ENCODE data around the gene ARSI.

The ARSI gene

DNA sequence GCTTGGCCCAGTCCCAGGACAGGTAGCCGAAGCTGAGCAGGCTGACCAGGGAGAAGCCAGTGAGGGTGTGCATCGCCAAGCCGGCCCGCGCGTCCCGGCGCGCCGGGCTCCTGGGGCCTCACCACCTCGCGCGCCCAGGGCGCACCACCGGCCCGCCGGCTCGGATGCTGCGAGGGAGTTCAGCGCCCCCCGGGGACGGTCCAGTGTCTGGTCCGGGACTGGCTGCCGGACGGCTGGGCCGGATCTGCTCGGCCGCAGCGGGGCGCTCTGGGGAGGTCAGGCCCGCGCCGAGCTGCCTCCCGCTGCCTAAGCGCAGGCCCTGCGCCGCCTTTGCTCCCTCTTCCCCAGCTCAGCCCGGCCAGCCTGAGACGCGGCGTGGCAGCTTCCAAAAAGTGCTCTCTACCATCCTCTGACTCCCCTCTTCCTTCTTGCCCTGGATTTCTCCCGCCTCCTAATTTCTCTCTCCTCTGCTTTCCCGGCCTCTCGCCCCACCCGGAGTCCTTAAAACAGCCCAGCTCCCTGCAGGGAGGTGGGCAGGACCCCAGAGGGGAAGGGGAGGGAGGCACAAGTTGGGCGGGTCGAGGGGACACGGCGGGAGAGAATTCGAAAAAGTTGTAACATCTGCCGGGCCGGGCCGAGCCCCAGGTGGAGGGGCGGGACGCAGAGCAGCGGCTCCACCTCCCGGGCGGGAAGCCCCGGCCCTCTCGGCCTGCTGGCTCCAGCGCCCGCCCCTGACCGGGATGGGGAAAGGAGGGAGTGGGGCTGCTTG lies at the start of gene ARSI:
TSS of gene ARSI (minus strand) at position 605 of the 769 bp plus-strand sequence. CDS start at position 73, 532 bp downstream.
- H3K27me3 Mint-ChIP-seq: peaks cover 16% of the 10 kb centered on the region
- no peaks in the 10 kb centered on the region for H3K4me1 Mint-ChIP-seq
- H3K9me3 Mint-ChIP-seq: no peaks in the 10 kb centered on the region
- H3K4me3 Mint-ChIP-seq: no peak within 1 kb of the TSS
- no peak within 1 kb of the TSS for H3K27ac Mint-ChIP-seq
- H3K36me3 Mint-ChIP-seq: no peaks in the 10 kb centered on the region

DNA sequence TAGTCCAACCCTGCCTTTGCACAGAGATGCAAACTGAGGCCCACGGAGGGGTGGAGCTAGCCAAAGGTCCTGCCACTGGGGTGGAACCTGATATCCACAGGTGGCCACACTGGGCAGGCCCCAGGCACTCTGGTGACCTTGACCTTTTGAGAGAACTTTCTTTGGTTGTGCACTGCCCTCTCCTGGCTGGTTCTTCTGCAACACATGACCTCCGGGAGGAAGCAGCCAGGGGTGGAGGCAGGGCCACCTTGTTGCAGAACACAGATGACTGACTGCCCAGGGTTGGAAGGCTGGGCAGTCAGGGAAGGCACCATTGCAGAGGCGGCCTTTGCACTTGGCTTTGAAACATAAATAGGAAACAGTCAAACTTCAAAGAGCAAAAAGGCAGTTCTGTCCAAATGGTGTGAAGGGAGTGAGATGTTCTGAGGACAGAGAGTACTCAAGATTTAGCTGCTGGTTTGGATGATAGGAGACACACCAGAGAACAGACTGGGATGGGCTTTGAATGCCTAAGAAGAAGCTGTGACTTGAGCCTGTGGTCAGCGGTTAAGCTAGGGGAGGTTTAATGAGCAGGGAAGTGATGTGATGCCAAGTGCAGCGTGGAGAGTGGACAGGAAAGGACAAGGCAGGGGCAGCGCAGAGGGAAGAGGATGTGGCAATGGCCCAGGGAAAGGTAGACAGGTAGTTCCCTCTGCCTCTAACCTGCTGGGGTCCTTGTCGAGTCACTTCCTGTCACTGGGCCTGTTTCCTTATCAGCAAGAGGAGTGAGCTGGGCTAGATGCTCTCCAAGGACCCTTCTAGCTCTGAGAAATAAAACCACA lies 48.0 kb upstream of the ARSI start:
- H3K36me3 Mint-ChIP-seq: no peaks in the 10 kb centered on the region
- no peak overlapping the region for H3K4me3 Mint-ChIP-seq
- H3K9me3 Mint-ChIP-seq: no peaks in the 10 kb centered on the region
- peak overlapping the region; percentile 91 for H3K27ac Mint-ChIP-seq
- H3K4me1 Mint-ChIP-seq: peaks cover 14% of the 10 kb centered on the region
- H3K27me3 Mint-ChIP-seq: no peaks in the 10 kb centered on the region

DNA sequence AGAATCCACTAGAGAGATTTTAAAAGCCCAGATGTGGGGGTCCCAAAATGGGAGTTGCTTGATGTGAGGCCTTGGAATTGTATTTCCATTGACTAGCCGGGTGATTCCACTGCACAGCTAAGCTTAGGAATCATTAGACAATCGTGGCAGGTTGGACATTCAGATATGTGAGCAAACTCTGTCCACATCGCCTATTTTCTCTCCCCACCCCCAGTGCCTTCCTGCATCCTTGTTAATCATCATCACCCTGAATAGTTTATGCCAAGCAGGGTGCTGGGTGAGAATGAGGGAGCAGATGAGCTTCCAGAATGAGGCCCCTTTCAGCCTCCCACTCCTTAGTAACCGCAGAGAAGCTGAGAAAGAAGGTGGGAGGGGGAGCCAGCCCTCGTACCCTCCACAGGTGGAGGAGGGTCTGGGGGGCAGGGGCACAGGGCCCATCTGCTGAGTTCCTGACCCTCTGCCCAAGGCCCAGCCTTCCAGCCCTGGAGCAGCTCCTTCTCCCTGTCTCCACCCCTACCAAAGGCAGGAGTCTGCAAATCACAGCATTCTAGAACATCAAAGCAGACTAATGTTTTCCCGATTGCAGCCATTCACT lies 47.1 kb upstream of the ARSI start:
- no peak overlapping the region for H3K27ac Mint-ChIP-seq
- no peaks in the 10 kb centered on the region for H3K9me3 Mint-ChIP-seq
- no peak overlapping the region for H3K4me3 Mint-ChIP-seq
- H3K27me3 Mint-ChIP-seq: no peaks in the 10 kb centered on the region
- H3K36me3 Mint-ChIP-seq: no peaks in the 10 kb centered on the region
- H3K4me1 Mint-ChIP-seq: peaks cover 14% of the 10 kb centered on the region

DNA sequence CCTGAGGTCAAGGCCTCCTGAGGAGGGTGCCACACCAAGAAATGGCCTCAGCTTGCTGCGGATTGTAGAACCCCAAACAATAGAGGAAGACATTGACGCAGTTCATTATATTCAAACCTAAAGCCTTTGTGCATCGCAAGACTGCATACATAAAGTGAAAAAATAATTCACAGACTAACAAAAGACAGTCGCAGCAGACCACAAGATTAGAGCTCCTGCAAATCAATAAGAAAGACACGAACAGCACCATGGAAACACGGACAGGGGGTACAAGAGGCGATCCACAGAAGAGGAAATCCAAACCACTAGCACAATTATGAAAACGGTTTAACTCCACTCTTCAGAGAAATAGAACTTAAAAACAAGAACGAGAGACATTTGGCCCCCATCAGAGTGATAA lies 44.7 kb upstream of the ARSI start:
- H3K27me3 Mint-ChIP-seq: no peaks in the 10 kb centered on the region
- no peak overlapping the region for H3K27ac Mint-ChIP-seq
- H3K4me1 Mint-ChIP-seq: peaks cover 14% of the 10 kb centered on the region
- H3K36me3 Mint-ChIP-seq: no peaks in the 10 kb centered on the region
- no peak overlapping the region for H3K4me3 Mint-ChIP-seq
- no peaks in the 10 kb centered on the region for H3K9me3 Mint-ChIP-seq

- no peaks in the 10 kb centered on the region for H3K36me3 Mint-ChIP-seq
- H3K4me3 Mint-ChIP-seq: no peak overlapping the region
- H3K27me3 Mint-ChIP-seq: no peaks in the 10 kb centered on the region
- no peak overlapping the region for H3K27ac Mint-ChIP-seq
- H3K9me3 Mint-ChIP-seq: no peaks in the 10 kb centered on the region
- peaks cover 14% of the 10 kb centered on the region for H3K4me1 Mint-ChIP-seq
Measured at GRCh38 chr5:150347003-150347402, 44.3 kb upstream of the ARSI start.

- Mint-ChIP-seq H3K27me3 (no peaks in the 10 kb centered on the region), H3K4me3 (no peak overlapping the region), H3K4me1 (peaks cover 13% of the 10 kb centered on the region), H3K9me3 (no peaks in the 10 kb centered on the region), H3K27ac (no peak overlapping the region), H3K36me3 (no peaks in the 10 kb centered on the region)
Measured at GRCh38 chr5:150346592-150346991, 43.9 kb upstream of the ARSI start.

DNA sequence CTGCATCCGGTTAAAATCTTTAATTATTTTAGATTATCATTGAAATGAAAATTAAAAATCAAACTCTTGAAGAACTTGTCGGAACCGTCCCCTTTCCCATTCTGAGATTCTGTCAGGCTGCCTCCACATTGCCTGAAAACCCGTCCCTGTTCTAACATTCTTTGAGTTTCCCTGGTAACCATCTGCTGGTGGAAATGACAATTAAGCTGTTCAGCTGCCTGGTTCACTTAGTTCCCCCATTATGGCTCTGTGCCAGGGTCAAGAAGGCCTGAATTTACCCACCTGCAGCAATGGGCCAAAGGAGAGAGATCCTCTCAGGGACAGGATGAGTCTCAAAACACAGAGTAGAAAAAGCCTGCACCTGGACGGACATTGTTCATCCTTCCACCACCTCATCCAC lies 43.0 kb upstream of the ARSI start:
- Mint-ChIP-seq H3K27me3 (no peaks in the 10 kb centered on the region), H3K4me1 (peaks cover 4% of the 10 kb centered on the region), H3K27ac (no peak overlapping the region), H3K4me3 (no peak overlapping the region), H3K36me3 (no peaks in the 10 kb centered on the region), H3K9me3 (no peaks in the 10 kb centered on the region)

DNA sequence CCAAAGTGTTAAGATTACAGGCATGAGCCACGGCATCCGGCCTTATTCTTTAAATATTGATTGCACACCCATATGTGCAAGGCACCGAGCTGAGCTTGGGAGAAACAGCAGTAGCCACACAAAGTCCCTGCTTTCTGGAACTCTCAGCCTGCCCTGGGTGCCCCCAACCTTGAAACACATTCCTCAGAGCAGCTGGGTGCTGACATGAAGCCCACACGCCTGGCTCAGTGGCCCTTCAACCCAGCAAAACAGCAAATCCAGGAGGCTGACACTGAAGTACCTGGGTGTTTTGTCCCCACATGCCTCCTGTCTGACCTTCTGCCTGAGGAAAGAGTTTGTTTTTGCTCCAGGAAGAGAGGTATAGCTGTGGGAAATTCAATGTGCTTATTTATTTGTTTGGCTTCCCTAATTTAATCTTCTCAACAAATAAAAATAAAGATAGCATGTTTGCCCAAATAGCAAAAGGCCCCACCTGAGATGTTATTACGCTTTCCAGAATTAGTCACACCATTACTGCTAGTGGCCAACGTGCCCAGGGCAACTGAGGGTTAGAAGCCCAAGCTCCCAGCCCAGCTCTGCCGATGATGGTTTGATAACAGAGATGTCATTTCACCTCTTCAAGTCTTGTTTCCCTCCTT lies 41.4 kb upstream of the ARSI start:
- Mint-ChIP-seq H3K4me1 (no peaks in the 10 kb centered on the region), H3K9me3 (no peaks in the 10 kb centered on the region), H3K27ac (no peak overlapping the region), H3K27me3 (no peaks in the 10 kb centered on the region), H3K4me3 (no peak overlapping the region), H3K36me3 (no peaks in the 10 kb centered on the region)

GRCh38 chr5:150342583-150342982 lies 39.9 kb upstream of the ARSI start:
- no peaks in the 10 kb centered on the region for H3K36me3 Mint-ChIP-seq
- no peaks in the 10 kb centered on the region for H3K27me3 Mint-ChIP-seq
- no peaks in the 10 kb centered on the region for H3K9me3 Mint-ChIP-seq
- H3K27ac Mint-ChIP-seq: no peak overlapping the region
- H3K4me3 Mint-ChIP-seq: no peak overlapping the region
- H3K4me1 Mint-ChIP-seq: no peaks in the 10 kb centered on the region

DNA sequence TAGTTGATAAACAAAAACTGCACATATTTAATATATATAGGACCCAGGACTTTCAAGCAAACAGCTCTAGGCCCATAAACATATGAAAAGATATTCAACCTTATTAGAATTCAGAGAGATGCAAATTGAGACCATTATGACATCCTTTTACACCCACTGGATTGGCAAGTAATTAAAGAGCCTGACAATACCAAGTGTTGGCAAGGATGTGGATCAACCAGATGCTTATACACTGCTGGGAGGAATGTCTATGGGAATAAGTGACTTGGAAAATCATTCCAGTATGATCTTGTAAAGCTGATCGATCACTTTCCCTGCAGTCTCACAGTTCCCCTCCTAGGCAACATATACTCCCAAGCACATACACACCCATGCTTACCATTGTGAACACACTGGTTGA lies 39.3 kb upstream of the ARSI start:
- Mint-ChIP-seq H3K27me3 (no peaks in the 10 kb centered on the region), H3K4me3 (no peak overlapping the region), H3K27ac (no peak overlapping the region), H3K4me1 (no peaks in the 10 kb centered on the region), H3K9me3 (no peaks in the 10 kb centered on the region), H3K36me3 (no peaks in the 10 kb centered on the region)

GRCh38 chr5:150341331-150341730 lies 38.6 kb upstream of the ARSI start:
- Mint-ChIP-seq H3K27ac (no peak overlapping the region), H3K9me3 (no peaks in the 10 kb centered on the region), H3K4me3 (no peak overlapping the region), H3K36me3 (no peaks in the 10 kb centered on the region), H3K27me3 (no peaks in the 10 kb centered on the region), H3K4me1 (no peaks in the 10 kb centered on the region)

- Mint-ChIP-seq H3K4me1 (no peaks in the 10 kb centered on the region), H3K9me3 (no peaks in the 10 kb centered on the region), H3K36me3 (no peaks in the 10 kb centered on the region), H3K27ac (no peak overlapping the region), H3K27me3 (no peaks in the 10 kb centered on the region), H3K4me3 (no peak overlapping the region)
Measured at GRCh38 chr5:150340614-150341255, 38.0 kb upstream of the ARSI start.

- no peaks in the 10 kb centered on the region for H3K9me3 Mint-ChIP-seq
- H3K27me3 Mint-ChIP-seq: no peaks in the 10 kb centered on the region
- H3K27ac Mint-ChIP-seq: no peak overlapping the region
- H3K4me1 Mint-ChIP-seq: no peaks in the 10 kb centered on the region
- H3K36me3 Mint-ChIP-seq: no peaks in the 10 kb centered on the region
- no peak overlapping the region for H3K4me3 Mint-ChIP-seq
Measured at GRCh38 chr5:150339841-150340240, 37.1 kb upstream of the ARSI start.

GRCh38 chr5:150339165-150339564 lies 36.5 kb upstream of the ARSI start:
- Mint-ChIP-seq H3K9me3 (no peaks in the 10 kb centered on the region), H3K36me3 (no peaks in the 10 kb centered on the region), H3K27ac (no peak overlapping the region), H3K4me3 (no peak overlapping the region), H3K27me3 (no peaks in the 10 kb centered on the region), H3K4me1 (no peaks in the 10 kb centered on the region)

GRCh38 chr5:150338546-150338945 lies 35.8 kb upstream of the ARSI start:
- Mint-ChIP-seq H3K4me1 (no peaks in the 10 kb centered on the region), H3K27me3 (no peaks in the 10 kb centered on the region), H3K27ac (no peak overlapping the region), H3K4me3 (no peak overlapping the region), H3K36me3 (no peaks in the 10 kb centered on the region), H3K9me3 (no peaks in the 10 kb centered on the region)
